Endothelial cell of umbilical vein (primary cell): Measurements from ENCODE around the gene FRMD4A. TPM values are rescaled to one million over a fixed set of nuclear protein-coding genes. Genes with fewer than 3 reads are reported as not detected.
A peak's percentile ranks its signal among the peaks of the same experiment; 100 is the strongest.

Experiments
- BruUV-seq: library from RNA; stranded (reverse); fragments of 400-500 nt; replicated peaks from 2 replicates; lab custom pipeline; 2021; lab: Mats Ljungman, UMichigan
- CTCF ChIA-PET: fragments of 300-600, 350-600 bp; sonication (Branson Sonifier 250); formaldehyde crosslinking; loops from one replicate; lab custom pipeline; 2021; ENCODE audit warnings: antibody characterized with exemption, inconsistent platforms; lab: Charles Lee
- POLR2A ChIA-PET: fragments of 300-600, 350-600 bp; sonication (Branson Sonifier 250); formaldehyde crosslinking; loops from one replicate; lab custom pipeline; 2021; ENCODE audit warnings: antibody characterized with exemption, inconsistent platforms; lab: Charles Lee
- DNase-seq: peaks from one replicate; pipeline ENCODE4 v3.0.0-alpha.2; 2011; ENCODE audit warnings: low read depth, low spot score
- FAIRE-seq: peaks from 2 replicates; lab custom pipeline; 2011; peaks lifted over from hg19 to GRCh38; lab: Jason Lieb, UNC
- H2AFZ ChIP-seq: 2 replicates; pipeline ENCODE4 v1.6.0; 2012; ENCODE audit warnings: low read depth, low read length, control low read depth, inconsistent platforms
- H3K27ac ChIP-seq: 2 replicates; pipeline ENCODE4 v1.5.1; 2011; ENCODE audit warnings: low read depth, mild to moderate bottlenecking, control low read depth, low read length, moderate library complexity; ENCODE audit not compliant: insufficient read depth
- H3K27me3 ChIP-seq, 2 experiments: 2 replicates each; pipeline versions ENCODE4 v1.6.0 to v1.6.1; 2011; ENCODE audit warnings: low read length in 2 of 2, mixed read lengths in 1 of 2; ENCODE audit not compliant: control insufficient read depth in 2 of 2, insufficient read depth in 2 of 2
- H3K36me3 ChIP-seq, 2 experiments: 2 replicates in 1 of 2; 3 replicates in 1 of 2; pipeline ENCODE4 v1.5.1; 2011; ENCODE audit warnings: low read length in 2 of 2, mild to moderate bottlenecking in 1 of 2, moderate library complexity in 1 of 2; ENCODE audit not compliant: control insufficient read depth in 2 of 2, insufficient read depth in 2 of 2; ENCODE audit errors: extremely low read depth in 1 of 2
- H3K4me1 ChIP-seq: 3 replicates; pipeline ENCODE4 v1.5.1; 2011; ENCODE audit warnings: mild to moderate bottlenecking, low read length; ENCODE audit not compliant: control insufficient read depth, insufficient read depth; ENCODE audit errors: extremely low read depth
- H3K4me2 ChIP-seq: 2 replicates; pipeline ENCODE4 v1.6.1; 2011; ENCODE audit warnings: low read length, control low read depth, mixed read lengths; ENCODE audit not compliant: insufficient read depth
- H3K4me3 ChIP-seq, 3 experiments: fragments of 200-600 bp in 1 of 3; sonication (generic), shearing (Covaris generic) in 1 of 3; replicated peaks in 1 of 3; 2 replicates each; pipeline ENCODE4 v1.5.1; 2011 to 2016; ENCODE audit warnings: control low read depth in 3 of 3, low read length in 3 of 3, mild to moderate bottlenecking in 2 of 3, inconsistent platforms in 1 of 3, low read depth in 1 of 3, moderate library complexity in 1 of 3; ENCODE audit not compliant: insufficient read depth in 1 of 3
- H3K79me2 ChIP-seq: 2 replicates; pipeline ENCODE4 v1.6.0; 2012; ENCODE audit warnings: low read length, inconsistent platforms; ENCODE audit not compliant: control insufficient read depth, insufficient read depth
- H3K9ac ChIP-seq: replicated peaks from 2 replicates; pipeline ENCODE3; 2011; ENCODE audit warnings: low read length, control low read depth; ENCODE audit not compliant: insufficient read depth; ENCODE audit errors: extremely low read depth
- H3K9me1 ChIP-seq: replicated peaks from 3 replicates; pipeline ENCODE4 v1.6.0; 2011; ENCODE audit warnings: mild to moderate bottlenecking, low read length; ENCODE audit not compliant: control insufficient read depth, insufficient read depth; ENCODE audit errors: extremely low read depth
- H3K9me3 ChIP-seq: replicated peaks from 2 replicates; pipeline ENCODE4 v1.5.1; 2012; ENCODE audit warnings: low read length, inconsistent platforms; ENCODE audit not compliant: control insufficient read depth, insufficient read depth
- H4K20me1 ChIP-seq: replicated peaks from 2 replicates; pipeline ENCODE3; 2011; ENCODE audit warnings: mild to moderate bottlenecking, low read length; ENCODE audit not compliant: control insufficient read depth, insufficient read depth; ENCODE audit errors: extremely low read depth
- EZH2 ChIP-seq: IDR thresholded peaks from 2 replicates; pipeline ENCODE4 v1.6.1; 2012; ENCODE audit warnings: borderline replicate concordance, low read depth, mild to moderate bottlenecking, moderate library complexity, low read length, inconsistent platforms; ENCODE audit not compliant: severe bottlenecking
- FOS ChIP-seq: IDR thresholded peaks from 2 replicates; pipeline ENCODE4 v1.6.1; 2011; ENCODE audit warnings: mild to moderate bottlenecking, low read length, moderate library complexity, borderline replicate concordance; ENCODE audit not compliant: insufficient read depth
- JUN ChIP-seq: IDR thresholded peaks from 2 replicates; pipeline ENCODE4 v1.6.1; 2011; ENCODE audit warnings: borderline replicate concordance, low read depth; ENCODE audit not compliant: insufficient read length, insufficient read depth
- MYC ChIP-seq: IDR thresholded peaks from one replicate; pipeline ENCODE4 v1.6.1; 2011; ENCODE audit warnings: mild to moderate bottlenecking, low read depth, low read length
- POLR2A ChIP-seq: IDR thresholded peaks from 2 replicates; pipeline ENCODE4 v1.6.1; 2012; ENCODE audit warnings: low read depth, mild to moderate bottlenecking, control low read depth, low read length
- POLR2AphosphoS5 ChIP-seq: IDR thresholded peaks from 2 replicates; pipeline ENCODE4 v1.6.1; 2012; ENCODE audit warnings: low read depth, mild to moderate bottlenecking, control low read depth, low read length, moderate library complexity; ENCODE audit not compliant: insufficient read depth
- dilution Hi-C: fragments of 300-500 bp; cut with MboI; formaldehyde crosslinking; loops from one replicate; pipeline ENCODE4 v1.15.0; 2019; ENCODE audit warnings: low sequenced_read_pairs; ENCODE audit not compliant: extremely low pct_ligation_motif_present
- intact Hi-C: fragments of 100-400 bp; cut with micrococcal nuclease; formaldehyde crosslinking; loops from one replicate; pipeline ENCODE4 v1.10.0; 2022
- polyA plus RNA-seq, 4 experiments: library from polyadenylated mRNA; depleted of rRNA in 3 of 4; stranded (reverse) in 3 of 4; unstranded in 1 of 4; fragments of >200 nt; gene quantifications; 2 replicates each; pipeline versions ENCODE4 v1.2.1 to v1.2.3, GENCODE V29; 2011 to 2012; ENCODE audit warnings: missing spikeins in 1 of 4
- total RNA-seq: library from RNA; stranded (reverse); gene quantifications from 2 replicates; pipeline ENCODE4 v1.2.3, GENCODE V29; 2021

The FRMD4A gene
- total and polyA plus RNA-seq, 2 donors (not counting 3 experiments of a cell fraction or from before 2014, with no cell fraction given): 123 to 148 TPM

GRCh38 chr10:13776861-13777311, 553.8 kb downstream of the FRMD4A start:
- no TSS peak for BruUV-seq
- Histone ChIP-seq H3K4me2 (no peak overlapping the region), H3K9me3 (no peaks in the 10 kb centered on the region), H3K27me3 (no peaks in the 10 kb centered on the region), H3K79me2 (peaks cover 63% of the 10 kb centered on the region), H3K9ac (no peak overlapping the region), H3K4me3 (no peak overlapping the region), H2AFZ (no peak overlapping the region), H3K36me3 (peaks cover 2 to 11% of the 10 kb centered on the region in 2 experiments), H3K27ac (peak overlapping the region; percentile 76), H4K20me1 (no peaks in the 10 kb centered on the region), H3K9me1 (no peaks in the 10 kb centered on the region), H3K4me1 (peaks cover 46% of the 10 kb centered on the region)
- no peak for DNase-seq
- intact Hi-C loops (loop anchor here (1.0 to 5.0 kb wide), 2 partner anchors 20 to 405 kb away; no protein-coding TSS in a partner anchor), dilution Hi-C loops (no loop called here)
- POLR2A ChIA-PET: no interaction called here
- TF ChIP-seq POLR2AphosphoS5 (peak; percentile 12), POLR2A (no peak)
- FAIRE-seq: no peak
- CTCF ChIA-PET: interaction anchor here (0.7 to 3.0 kb wide), 13 partner anchors 10 to 172 kb away, joined by 3 to 27 read pairs (median 4); no protein-coding TSS in a partner anchor

GRCh38 chr10:13775786-13776775, 554.6 kb downstream of the FRMD4A start:
- intact Hi-C loops: loop anchor here (1.0 to 5.0 kb wide), 2 partner anchors 19 to 404 kb away; no protein-coding TSS in a partner anchor
- H3K4me1 ChIP-seq: peaks cover 46% of the 10 kb centered on the region
- no peaks in the 10 kb centered on the region for H3K9me3 ChIP-seq
- no TSS peak for BruUV-seq
- H3K4me2 ChIP-seq: peak overlapping the region; percentile 53
- FAIRE-seq: peak; percentile 74
- no peak overlapping the region for H2AFZ ChIP-seq
- dilution Hi-C loops: no loop called here
- TF ChIP-seq POLR2AphosphoS5: peak; percentile 42
- TF ChIP-seq MYC: no peak
- TF ChIP-seq EZH2: no peak
- TF ChIP-seq FOS: peak; percentile 64
- peak; percentile 41 for TF ChIP-seq JUN
- ChIA-PET CTCF (interaction anchor here (1.0 to 3.0 kb wide), 9 partner anchors 11 to 318 kb away, joined by 3 to 27 read pairs (median 4); no protein-coding TSS in a partner anchor), POLR2A (no interaction called here)
- H3K27me3 ChIP-seq: no peaks in the 10 kb centered on the region
- no peak overlapping the region for H3K4me3 ChIP-seq
- peaks cover 66% of the 10 kb centered on the region for H3K79me2 ChIP-seq
- H3K9me1 ChIP-seq: no peaks in the 10 kb centered on the region
- DNase-seq: peak; percentile 64
- H3K9ac ChIP-seq: peak overlapping the region; percentile 26
- peak overlapping the region; percentile 76 for H3K27ac ChIP-seq
- peaks cover 2 to 11% of the 10 kb centered on the region in 2 experiments for H3K36me3 ChIP-seq
- H4K20me1 ChIP-seq: no peaks in the 10 kb centered on the region
